HG02970 (cell line): ENCODE data around the gene RAET1L.
"Not testable (repeated sequence)": the region's sequence is repeated elsewhere in the genome, so short reads cannot be mapped to it uniquely, and the experiment has no call there.

Source experiments
- ATAC-seq: cut with Tn5 transposase; IDR thresholded peaks from one replicate; pipeline ENCODE4 v1.9.1; 2021; ENCODE audit warnings: mild to moderate bottlenecking, moderate library complexity, moderate number of reproducible peaks; ENCODE audit not compliant: unreplicated experiment, low FRiP score

Gene RAET1L

DNA sequence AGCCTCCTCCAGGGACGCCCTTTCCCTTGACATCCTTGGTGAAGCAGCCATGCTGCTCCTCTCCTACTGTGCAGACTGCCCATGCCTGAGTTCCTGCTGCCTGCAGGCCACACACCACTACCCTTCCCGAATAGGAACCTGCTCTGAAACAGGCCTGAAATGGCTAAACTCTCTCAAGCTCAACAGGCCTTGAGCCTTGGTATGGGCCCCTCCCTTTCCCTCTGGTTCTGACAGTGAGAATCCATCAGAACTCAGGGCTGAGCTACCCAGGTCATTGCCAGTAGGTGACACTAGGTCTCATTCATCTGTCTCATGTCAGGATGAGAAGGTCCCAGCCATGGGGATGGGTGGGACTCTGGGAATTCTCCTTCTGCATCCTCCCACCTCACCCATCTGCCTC lies 25.7 kb downstream of the RAET1L start:
- ATAC-seq: no peak

DNA sequence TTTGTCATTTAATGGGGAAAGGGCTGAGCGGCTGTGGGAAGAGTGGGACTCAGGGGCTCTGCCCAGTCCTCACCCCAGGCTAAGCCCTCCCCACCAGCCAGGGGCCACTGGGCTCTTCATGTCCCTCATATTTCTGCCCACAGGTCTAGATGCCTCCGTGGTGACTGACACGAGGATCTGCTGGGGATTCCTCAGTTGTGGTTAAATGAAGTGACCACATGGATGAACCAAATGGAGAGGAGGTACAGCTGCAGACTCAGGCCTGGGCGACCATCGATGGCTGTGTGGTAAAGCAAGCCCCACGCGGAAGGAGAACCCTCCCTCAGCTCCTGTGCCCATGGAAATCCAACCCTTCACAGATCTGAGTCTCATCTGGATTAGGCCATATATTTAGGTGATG lies 29.4 kb downstream of the RAET1L start:
- no peak for ATAC-seq

DNA sequence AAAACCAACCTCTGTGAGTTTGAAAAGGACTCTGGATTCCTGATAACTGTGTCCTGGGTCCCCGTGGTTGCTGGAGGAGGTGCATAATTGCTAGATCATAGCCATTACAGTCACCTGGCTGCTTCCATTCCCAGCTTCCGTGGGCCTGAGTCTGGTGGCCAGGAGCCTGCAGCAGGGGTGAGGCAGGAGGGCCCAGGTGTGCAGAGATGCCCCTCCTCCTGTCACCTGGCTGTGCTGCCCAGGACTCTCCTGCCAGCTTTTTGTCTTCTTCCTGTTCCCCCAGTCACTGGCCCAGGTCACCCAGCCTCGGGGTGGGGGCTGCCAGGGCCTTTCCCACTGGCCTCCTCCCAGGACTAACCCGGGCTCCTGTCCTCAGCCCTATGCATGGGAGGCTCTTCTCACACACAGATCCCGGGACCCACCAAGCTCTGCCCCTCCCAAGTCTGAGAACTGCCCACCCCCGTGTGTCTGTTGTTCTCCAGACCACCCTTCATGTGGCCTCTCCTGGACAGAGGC lies 30.0 kb downstream of the RAET1L start:
- ATAC-seq: no peak

DNA sequence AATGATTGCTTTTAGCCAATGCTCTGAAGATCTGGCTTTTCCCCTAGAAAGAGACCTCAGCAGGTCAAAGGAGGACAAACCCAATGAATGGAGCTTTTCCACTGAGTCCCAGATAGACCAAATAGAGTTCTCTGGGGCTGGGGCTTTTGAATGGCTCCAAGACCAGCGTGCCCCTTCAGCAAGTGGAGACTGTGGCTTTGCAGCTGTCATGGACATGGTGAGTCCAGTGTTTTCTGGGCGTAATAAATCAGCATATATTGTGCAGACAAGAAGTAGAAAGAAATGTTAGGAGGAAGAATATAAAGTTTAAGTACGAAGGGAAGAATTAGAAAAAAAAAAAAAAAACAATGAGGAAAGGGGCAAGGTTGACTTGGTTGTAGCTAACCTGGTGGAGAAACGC lies 33.5 kb downstream of the RAET1L start:
- ATAC-seq: no peak

DNA sequence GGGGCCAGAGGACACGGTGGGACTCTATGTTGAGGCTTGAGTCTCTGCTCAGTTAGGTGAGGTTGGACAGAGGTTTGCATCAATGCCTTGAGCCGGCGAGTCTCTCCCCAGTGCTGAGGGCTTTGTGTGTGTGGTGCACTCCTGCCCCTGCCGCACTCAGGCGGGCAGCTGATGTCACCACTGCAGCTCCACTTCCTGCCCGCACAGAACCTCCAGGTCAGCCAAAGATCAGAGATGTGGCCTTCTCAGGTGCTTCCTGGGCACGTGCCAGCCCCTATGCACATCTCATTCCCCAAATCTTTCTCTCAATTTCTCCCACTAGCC lies 33.9 kb downstream of the RAET1L start:
- not testable (repeated sequence) for ATAC-seq

DNA sequence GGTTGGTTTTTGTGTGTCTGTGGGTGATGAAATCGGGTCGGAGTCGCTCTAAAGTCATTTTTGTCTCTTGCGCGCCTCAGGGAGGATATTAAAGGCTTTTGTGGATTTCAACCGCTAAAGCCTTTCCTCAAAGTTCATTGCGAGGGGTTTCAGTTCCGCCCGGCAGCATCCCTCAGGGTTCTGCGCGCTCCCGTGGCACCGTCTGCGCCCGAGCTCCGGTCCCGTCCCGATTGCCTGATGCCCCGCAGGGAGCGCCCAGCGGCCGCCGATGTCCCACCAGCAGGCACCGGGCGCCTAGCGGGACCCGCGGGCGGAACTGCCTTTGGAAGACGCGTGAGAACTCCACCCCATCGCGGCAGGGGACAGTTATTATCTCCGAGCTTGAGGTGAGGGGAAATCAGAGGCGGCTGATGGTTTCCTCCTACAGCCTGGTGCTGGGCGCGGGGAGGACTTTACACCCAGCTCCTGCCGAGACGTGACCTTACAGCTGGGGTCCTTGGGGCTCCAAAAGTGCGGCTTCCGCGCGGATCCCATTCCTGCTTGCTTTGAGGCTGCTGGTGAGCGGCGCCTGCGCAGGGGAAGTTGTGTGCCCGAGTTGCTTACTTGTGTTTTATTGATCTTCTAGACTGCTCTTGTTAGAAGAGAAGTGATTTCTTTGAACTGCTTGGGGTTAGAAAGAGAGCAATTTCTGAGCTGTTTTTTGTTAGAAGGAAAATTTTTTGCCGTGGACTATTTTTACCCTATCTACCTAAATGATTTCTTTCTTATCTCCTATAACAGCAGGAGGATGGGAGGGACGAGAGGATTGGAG lies 34.5 kb downstream of the RAET1L start:
- no peak for ATAC-seq

DNA sequence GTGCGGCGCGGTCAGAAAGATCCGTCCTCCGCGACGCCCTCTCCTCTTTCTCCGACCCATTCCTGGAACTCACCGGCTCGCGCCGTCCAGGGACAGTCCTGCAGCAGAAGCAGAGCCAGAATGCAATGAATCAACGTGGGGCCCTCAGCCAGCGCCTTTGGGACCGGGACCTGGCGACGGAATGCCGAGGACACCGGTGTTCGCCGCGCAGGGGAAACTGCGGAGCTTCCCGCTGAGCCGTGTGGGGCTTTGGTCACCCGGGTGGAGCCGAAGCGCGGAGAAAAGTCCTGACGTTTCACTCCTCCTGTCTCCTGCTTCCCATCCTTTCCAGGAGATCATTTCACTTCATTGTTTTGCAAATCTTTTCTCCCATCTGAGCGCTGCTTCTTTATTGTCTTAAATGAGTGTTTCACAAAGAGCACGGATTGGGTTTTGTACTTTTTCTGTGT lies 35.1 kb downstream of the RAET1L start:
- no peak for ATAC-seq

DNA sequence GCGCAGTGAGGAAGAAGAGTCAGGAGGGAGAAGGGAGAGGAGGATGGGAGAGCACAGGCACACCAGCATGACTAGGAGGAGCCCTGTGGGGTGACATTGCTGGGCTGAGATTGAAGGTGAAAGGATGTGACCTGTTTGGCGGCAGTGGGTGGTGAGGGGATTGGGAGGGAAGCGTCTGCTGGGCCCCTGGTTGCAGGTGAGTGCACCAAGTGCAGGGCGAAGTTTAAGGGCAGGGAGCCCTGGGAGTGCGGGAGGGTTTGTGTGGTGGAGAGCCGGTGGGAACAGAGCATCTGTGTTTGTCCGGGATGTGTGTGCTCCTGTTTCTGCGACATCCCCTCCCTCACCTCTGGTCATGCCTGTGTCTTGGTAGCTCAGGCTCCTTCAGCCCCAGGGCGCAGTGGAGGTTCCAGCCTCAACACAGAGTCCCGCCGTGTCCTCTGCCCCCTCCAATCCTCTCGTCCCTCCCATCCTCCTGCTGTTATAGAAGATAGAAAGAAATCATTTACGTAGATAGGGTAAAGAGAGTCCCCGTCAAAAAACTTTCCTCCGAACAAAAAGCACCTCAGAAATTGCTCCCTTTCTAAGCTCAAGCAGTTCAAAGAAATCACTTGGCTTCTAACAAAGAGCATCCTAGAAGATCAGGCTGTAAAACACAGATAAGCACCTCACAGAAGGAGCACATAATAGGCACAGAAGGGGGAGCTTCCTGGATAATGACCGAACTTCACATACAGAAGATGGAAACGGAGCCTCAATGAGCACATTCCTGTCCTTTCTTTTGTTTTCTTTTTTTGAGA lies 36.6 kb downstream of the RAET1L start:
- ATAC-seq: no peak

DNA sequence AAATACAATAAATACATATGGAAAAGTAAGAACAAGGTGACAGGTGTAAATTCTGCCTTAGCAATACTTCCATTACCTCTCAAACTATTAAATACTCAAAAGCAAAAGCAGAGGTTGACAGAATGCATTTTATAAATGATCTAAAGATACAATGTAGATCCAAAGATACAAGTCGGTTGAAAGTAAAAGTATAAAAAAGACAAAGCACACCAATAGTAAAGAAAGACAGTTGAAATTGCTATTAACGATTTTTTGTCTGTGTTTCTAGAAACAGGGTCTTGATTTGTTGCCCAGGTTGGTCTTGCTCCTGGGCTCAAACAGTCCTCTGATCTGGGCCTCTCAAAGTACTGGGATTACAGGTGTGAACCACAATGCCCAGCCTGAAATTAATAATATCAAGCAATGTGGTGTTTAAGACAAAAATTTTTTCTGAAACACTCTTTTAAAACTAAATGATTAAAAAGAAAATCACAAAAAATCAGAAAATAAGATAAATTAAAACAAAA lies 37.7 kb downstream of the RAET1L start:
- ATAC-seq: no peak

DNA sequence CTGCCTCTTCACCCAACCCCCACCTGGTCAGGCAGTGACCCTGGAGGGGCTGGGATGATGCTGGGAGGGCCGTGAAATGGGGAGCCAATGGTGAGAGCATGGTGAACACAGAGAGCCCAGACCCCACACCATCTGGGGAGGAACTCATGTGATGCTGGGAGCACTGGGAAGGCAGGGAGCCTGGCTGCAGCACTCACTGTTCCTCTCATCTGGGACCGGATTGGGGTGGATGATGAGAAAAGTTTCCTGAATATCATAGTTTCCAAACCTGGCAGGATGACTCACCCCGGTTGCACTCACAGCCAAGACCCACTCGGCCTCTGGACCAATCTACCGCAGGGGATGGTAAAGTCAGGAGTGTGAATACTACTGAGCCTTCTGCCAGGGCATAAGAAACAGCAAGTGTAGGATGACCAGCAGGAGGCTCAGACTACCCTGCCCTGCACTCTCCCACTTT lies 39.8 kb downstream of the RAET1L start:
- ATAC-seq: no peak

DNA sequence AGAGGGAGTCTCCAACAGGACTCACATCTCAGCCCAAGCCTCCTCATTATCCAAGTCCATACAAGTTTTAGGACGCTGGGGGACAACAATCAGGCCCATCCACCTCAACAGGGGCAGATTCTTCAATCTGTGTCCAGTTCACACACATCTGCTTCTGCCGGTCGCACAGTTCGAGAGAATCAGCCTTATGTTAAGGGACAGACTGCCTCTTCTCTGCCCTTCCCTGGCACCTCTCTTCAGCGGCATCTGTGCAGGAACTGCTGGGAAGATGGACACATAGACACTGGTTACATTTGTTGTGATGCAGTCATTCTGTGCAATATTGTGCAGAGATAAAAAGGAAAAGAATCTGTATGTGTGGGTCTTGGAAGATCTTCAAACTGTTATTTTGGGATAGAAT lies 40.6 kb downstream of the RAET1L start:
- no peak for ATAC-seq

DNA sequence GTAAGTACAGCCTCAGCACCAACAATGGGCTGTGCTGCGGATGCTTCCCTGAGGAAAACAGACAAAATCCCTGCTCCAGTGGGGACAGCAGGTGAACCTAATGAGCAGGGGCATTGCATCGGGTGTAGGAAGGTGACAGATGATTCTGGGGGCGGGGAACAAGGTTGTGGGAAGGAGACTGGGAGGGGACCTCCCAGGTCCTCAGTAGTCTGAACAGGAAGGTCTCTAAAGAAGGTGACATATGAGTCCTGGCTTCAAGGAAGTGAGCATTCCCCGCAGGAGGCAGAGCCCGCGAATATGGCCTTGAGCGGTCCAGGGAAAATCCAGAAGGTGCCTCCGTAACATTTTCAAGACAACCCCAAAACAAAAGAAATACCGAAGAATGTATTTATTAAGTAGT lies 42.2 kb downstream of the RAET1L start:
- ATAC-seq: no peak

DNA sequence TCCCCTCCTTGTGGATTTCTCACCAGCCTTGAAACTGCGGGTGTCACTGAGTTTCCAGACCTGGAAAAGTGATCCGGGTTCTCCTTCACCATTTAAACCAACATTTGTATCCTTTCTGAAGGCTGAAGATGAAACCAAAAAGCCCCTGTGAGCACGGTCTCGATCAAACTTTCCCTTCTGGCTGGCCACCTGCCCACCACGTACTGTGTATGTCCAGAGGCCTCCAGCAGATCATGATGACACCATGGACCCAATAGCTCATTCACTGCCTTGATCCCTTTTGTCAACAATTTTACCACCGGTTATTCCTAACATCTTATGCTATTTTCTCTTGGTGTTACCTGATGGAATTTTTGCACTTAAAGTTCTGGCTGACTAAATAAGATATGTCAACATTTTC lies 46.0 kb downstream of the RAET1L start:
- no peak for ATAC-seq

DNA sequence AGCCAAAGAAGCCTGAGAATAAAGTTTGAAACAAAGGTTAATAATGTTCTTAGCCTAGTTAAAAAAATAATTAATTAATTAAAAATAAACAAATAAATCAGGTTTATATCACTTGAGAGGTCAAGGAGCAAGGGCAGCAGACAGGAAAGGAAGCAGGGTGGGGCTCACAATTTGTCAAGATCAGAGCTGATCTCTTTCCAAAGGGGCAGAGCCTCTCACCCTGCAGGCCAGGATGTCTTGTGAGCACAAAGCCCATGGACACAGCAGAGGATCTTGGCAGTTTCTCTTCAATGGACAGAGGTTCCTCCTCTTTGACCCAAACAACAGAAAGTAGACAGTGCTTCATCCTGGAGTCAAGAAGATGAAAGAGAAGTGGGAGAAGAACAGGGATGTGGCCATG lies 46.7 kb downstream of the RAET1L start:
- ATAC-seq: no peak

DNA sequence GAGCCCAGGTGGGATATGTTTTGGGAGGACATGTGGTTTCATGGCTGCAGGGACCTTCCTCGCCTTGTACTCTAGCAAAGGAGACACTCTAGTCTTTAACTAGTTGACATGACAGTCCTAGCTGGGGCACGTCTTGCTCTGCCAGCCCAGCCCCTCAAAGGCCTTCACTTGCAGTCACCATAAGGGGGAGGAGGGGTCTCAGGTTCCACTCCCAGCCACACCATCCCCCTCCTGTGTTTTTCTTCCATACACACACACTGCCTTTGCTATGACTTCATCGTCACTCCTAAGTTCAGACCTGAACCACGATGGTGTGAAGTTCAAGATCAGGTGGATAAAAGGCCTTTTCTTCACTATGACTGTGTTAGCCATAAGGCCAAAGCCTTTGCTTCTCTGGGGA lies 48.1 kb downstream of the RAET1L start:
- no peak for ATAC-seq

DNA sequence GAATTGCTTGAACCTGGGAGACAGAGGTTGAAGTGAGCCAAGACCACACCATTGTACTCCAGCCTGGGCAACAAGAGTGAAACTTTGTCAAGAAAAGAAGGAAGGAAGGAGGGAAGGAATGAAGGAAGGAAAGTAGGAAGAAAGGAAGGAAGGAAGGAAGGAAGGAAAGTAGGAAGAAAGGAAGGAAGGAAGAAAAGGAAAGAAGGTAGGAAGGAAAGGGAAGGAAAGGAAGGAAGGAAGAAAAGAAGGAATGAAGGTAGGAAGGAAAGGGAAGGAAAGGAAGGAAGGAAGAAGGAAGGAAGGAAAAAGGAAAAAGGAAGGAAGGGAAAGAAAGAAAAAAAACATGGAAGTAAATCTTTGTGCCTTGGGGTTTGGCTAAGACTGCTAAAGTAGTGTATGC lies 49.9 kb downstream of the RAET1L start:
- ATAC-seq: no peak

DNA sequence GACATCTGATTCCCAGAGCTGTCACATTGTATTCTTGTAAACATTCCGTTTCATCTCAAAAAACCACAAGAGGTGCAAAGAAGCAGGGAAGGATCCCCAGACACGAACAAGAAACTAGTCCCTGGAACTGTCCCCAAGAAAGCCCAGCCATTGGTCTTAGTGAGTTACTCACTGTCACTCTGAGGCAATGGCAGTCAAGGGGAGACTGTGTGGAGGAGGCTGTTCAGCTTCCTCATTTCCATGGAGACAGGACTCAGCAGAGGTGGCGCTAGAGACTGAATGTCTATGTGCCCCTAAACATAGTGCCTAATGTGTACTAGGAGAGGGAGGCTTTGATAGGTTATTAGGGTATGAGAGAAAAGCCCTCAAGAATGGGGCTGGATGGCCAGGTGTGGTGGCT lies 50.5 kb downstream of the RAET1L start:
- no peak for ATAC-seq

DNA sequence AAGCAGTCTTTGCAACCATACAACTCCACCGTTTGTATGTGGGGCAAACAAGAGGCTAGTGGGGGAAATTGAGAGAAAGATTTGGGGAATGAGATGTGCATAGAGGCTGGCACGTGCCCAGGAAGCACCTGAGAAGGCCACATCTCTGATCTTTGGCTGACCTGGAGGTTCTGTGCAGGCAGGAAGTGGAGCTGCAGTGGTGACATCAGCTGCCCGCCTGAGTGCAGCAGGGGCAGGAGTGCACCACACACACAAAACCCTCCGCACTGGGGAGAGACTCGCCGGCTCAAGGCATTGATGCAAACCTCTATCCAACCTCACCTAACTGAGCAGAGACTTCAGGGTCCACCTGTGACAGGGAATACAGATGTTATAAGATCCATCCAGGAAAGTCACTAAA lies 50.9 kb downstream of the RAET1L start:
- not testable (repeated sequence) for ATAC-seq

DNA sequence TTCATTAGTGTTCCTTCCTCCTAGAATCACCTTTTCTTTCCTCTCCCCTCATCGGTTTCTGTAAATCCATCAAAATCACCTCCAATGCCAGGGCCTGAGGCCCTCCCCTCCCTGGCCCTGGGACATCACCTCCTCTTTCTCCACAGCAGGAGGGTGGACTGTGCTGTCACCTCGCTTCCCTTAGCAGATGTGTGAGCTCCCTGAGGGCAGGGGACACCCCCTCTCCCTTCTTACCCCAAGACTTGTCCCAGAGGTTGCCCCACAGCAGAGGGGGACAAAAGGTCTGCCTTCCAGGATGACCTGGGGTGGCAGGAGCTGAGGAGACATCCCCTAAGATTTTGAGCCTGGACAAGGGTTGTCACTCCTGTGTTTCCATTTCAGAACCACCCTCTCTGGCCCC lies 55.7 kb downstream of the RAET1L start:
- ATAC-seq: no peak

DNA sequence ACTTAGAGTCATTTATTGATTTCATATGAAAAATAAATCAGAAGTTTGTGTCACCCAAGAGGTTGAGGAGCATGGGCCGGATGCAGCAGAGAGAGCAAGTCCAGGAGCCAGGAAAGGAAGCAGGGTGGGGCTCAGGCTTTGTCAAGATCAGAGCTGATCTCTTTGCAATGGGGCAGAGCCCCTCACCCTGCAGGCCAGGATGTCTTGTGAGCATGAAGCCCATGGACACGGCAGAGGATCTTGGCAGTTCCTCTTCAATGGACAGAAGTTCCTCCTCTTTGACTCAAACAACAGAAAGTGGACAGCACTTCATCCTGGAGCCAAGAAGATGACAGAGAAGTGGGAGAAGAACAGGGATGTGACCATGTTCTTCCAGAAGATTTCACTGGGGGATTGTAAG lies 56.4 kb downstream of the RAET1L start:
- not testable (repeated sequence) for ATAC-seq
